Mammary microvascular endothelial cell (primary cell): Measurements from ENCODE around the gene CCDC34. TPM values are rescaled to one million over a fixed set of nuclear protein-coding genes. Genes with fewer than 3 reads are reported as not detected.

Experiments
- total RNA-seq: library from RNA; depleted of rRNA; stranded (reverse); fragments of >200 nt; gene quantifications from 2 replicates; pipeline ENCODE4 v1.2.3, GENCODE V29; 2015

The CCDC34 gene
- total RNA-seq = 6.7 and 8.7 TPM in 2 replicates

DNA sequence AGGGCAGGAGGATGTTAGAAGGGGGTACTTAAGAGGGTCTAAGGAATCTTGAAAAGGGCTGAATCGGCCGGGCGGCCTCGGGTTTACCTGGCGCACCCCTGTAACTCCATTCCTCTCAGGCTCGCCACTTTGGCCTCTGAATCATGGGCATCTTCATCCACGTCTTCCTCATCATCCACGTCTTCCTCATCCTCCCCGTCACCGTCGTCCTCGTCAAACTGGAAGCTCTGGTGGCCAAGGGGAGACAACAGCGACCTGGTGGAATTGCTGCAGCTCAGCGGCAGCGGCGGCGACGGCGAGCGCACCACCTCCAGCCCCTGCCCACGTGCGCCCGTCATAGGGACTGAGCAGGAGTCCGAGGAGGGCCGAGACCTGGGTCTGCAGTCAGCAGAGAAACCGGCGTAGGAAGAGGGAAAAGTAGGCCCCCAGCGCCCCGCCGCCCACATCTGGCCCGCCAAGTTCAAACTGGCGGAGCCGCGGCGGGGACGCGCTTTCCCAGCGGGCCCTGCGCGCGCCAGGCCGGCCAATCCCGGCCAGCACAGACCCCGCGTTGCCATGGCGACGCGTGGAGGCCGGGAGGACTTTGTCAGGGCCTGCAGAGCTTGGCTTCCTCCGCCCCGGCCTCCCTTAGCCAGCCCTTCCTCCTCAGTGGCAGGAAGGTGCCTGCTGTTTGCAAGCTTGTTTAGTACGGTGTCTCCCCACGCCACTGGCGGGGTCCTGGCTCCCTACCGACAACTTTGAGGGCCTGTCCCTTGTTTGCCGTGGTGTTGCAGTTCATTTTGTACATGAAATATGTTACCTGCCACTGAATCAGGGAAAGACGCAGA, at the start of gene CCDC34:
CCDC34 (minus strand) TSS at position 467 of the 827 bp plus-strand sequence; CDS start at position 446, 21 bp downstream.

Other genes with a start within 250 kb of the CCDC34 start
- gene LGR4, start 109.6 kb upstream of the CCDC34 start, total RNA-seq = 0.40 and 0.89 TPM in 2 replicates
- 25.3 and 25.9 TPM in 2 replicates for gene LIN7C, start 143.6 kb upstream of the CCDC34 start, total RNA-seq